Endothelial cell of hepatic sinusoid (primary cell): ENCODE data around the gene CDYL2.

Experiments used
- in situ Hi-C: cut with HindIII; loops from 2 replicates; pipeline ENCODE4 v1.10.0; 2017; ENCODE audit warnings: low sequenced_read_pairs

The CDYL2 gene

GRCh38 chr16:80716564-80717139 is 87.7 kb downstream of the CDYL2 start:
- in situ Hi-C loops: no loop called here

DNA sequence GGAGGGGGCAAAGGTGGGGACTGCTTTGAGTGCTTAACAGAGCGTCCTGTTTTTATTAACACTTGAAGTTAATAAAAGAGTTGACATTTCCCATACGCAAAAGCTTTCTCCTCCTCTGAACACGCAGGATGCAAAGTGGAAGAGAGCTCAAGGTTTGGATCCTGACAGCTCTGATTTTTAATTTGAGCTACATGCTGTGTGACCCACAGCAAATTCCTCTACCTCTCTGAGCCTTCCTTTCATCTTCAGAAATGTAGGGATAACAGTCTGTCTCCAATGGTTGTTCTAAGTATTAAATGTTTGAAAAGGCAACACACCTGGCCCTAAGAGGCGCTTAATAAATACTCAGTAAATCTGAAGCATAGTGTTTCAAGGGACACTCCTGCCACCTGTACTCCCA is 93.0 kb downstream of the CDYL2 start:
- in situ Hi-C loops: no loop called here

DNA sequence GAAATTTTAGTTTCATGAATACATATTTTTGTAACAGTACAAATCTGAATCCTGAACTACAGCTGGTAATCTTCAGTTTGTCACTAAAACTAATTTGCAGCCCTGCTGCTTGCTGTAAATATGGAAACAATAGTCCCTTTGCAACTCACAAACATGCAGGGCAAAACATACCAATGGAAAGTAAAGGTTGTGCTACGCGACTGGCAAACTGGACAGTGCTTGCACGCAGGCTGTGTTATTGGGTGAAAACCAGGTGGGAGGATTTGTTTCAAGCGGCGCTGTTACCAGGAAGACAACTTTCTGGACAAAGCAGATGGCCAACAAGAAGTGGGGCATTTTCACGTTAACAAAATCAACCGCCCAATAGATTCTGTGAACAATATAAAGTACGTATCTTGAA is 93.5 kb downstream of the CDYL2 start:
- in situ Hi-C loops: no loop called here

- in situ Hi-C loops: no loop called here
Observed at GRCh38 chr16:80708823-80709222, 95.6 kb downstream of the CDYL2 start.

DNA sequence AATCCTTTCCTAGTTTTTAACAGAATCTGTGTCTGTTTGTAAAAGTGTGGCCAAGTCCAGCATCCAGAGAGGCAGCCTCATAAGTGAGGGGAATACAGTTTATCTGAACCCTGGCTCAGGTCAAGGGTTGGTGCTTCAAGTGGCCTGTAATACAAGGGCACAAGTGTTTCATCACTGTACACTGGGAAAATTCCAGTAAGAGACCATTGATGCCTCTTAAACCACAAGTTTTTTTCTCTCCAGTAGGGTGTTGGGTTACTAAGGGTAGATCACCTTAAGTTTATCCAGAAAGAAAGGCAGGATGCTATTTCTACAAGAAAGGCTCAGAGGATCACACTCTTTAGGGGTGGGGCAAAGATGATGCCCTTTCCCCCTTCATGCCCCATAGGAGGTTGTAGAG is 96.7 kb downstream of the CDYL2 start:
- in situ Hi-C loops: no loop called here

DNA sequence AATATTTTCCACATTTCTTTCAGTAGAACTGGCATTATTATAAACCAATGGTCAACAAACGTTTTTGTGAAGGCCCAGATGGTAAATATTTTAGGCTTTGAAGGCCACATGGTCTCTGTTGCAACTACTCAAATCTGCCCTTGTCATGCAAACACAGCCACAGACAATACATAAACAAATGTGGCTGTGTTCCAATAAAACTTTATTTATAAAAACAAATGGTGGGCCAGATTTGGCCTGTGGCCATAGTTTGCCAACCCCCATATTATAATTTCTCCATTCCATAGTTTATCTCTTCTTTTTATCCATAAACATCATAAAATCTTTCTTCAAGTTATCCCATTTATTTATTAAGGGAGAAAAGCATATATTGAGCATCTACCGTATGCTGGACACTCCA is 98.8 kb downstream of the CDYL2 start:
- in situ Hi-C loops: no loop called here

GRCh38 chr16:80704751-80705505 is 99.5 kb downstream of the CDYL2 start:
- in situ Hi-C loops: no loop called here

DNA sequence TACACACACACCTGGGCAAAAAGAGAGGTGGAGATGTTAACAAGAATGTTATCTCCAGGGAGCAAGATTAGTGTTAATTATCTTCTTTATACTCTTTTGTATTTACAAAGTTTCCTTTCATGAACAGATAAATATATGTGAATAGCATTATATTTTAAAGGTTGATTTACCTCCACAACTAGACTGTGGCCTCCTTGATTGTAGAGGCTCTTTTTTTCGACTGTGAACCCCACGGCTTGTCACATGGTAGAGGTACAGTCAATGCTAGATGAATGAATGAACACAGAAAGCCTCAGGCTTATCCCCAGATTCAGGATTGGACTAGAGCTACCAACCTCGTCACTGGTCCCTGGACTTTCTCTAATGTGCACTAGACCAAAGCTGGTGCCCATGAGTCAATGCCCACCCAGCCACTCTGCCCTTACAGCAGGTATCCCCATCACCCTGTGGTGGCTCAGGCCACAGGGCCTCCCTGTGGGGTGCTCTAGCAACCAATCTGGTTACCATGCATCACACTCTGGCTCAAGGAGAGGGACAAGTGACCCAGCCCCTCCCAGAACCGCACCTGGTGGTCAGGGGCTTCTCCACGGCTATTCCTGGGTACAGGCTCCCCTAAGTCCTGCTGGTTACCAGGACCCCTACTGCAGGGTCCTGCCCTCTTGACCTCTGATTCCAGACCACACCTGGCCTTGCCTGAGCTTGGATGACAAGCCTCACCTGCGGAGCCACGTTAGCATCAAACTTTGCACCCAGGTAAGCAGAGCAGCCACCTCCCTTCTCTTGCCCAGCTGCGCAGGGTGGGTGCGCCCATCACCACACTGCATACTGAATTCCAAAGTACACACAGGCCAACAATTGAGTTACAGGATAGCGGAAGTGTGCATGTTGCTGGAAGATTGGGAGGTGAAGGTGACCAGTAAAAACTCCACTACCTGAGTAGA is 101.0 kb downstream of the CDYL2 start:
- in situ Hi-C loops: no loop called here

- in situ Hi-C loops: no loop called here
Observed at GRCh38 chr16:80702696-80703095, 101.7 kb downstream of the CDYL2 start.

GRCh38 chr16:80700558-80700957 is 103.8 kb downstream of the CDYL2 start:
- in situ Hi-C loops: no loop called here

GRCh38 chr16:80695020-80695419 is 109.4 kb downstream of the CDYL2 start:
- in situ Hi-C loops: no loop called here

- in situ Hi-C loops: no loop called here
Observed at GRCh38 chr16:80693553-80693952, 110.8 kb downstream of the CDYL2 start.

DNA sequence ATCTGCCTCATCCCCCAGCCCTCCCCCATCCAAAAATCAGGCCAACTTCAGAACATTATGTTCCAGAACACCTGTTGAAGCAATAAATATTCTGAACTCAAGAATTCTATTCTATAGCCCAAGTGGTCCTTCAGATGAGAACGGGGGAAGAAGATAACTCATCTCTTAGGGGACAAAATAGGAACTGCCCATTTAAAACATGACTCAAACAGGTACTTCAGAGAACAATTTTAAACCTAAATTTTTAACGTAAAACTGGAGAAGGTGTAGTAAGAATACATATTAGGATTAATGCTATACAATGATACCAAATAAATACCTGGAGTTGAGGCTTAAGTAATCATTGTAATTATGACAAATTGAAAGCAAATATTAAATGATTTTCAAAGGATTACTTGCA is 112.1 kb downstream of the CDYL2 start:
- in situ Hi-C loops: no loop called here

- in situ Hi-C loops: no loop called here
Observed at GRCh38 chr16:80691111-80691741, 113.2 kb downstream of the CDYL2 start.

DNA sequence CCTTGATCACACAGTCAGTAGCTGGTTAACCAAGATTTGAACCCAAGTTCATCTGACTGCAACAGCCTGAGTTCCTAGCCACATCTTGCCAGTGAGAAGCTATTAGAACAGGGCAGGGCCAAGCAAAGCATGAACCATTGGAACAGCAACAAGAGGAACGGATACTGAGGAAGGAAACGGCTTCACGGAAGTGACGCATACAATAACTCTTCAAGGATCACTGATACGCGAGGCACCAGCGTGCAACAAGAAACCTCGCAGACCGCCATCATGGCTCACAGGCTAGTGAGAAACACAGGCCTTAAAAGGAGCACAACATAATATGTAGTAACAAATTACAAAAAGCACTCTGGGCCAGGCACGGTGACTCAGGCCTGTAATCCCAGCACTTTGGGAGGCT is 114.9 kb downstream of the CDYL2 start:
- in situ Hi-C loops: no loop called here

DNA sequence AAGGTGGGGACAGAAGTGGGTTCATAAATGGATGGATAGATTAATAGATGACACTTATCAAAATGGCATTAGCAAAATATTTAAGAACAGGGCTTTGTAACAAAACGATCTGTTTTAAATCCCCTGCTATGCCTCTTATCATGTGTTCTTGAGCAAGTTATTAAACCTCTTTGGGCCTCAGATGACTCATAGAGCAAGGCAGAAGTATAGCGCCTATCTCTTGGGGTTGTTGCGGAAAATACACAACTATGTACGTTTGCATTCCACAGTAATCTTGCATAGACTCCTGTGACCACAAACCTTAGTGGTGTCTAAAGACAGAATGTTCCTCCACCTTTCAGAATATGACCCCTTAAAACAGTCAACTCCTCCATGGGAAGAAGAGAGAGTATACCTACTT is 116.8 kb downstream of the CDYL2 start:
- in situ Hi-C loops: no loop called here

- in situ Hi-C loops: no loop called here
Observed at GRCh38 chr16:80684906-80685305, 119.5 kb downstream of the CDYL2 start.

- in situ Hi-C loops: no loop called here
Observed at GRCh38 chr16:80684136-80684765, 120.1 kb downstream of the CDYL2 start.

DNA sequence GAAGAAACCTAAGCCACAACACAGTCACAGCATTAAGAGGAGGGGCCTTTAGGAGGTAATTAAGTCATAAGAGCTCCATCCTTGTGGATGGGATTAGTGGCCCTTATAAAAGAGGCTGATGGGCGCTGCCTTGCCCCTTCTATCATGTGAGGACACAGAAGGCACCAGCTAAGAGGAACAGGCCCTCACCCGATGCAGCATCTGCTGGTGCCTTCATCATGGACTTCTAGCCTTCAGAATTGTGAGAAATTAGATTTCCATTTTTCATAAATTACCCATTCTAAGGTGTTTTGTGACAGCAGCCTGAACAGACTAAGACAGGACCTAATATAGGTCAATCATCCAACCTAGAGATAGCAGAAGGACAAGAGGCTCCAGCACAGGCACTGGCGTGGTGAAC is 120.8 kb downstream of the CDYL2 start:
- in situ Hi-C loops: no loop called here

DNA sequence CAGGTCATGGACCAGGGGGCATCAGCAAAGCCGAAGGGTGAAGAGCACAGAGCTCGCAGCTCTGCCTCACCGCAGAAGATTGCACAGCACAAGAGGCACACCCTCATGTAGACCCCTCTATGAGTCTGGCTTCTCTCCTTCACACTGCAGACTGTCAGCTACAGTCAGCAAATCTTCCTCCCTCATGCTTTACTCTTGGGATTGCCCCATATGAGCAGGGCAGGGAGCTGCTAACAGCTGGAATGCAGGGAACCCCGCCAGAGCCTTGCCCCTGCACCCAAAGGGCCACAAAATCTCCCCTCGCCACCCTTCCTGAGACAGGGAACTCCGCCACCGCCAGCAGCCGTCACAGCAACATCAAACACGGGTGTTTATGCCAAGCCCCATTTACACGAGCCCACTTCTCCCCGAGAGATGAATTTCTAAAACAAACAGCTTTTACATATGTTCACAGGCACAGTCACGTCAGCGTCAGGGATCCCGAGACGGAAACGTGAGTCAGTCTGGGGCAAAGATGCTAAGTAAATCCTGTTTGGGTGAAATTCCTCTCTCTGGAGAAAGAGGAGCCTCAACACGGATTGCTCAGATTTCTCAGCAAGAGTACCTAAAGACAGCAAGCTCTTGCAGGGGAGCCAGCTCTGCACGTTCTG is 121.9 kb downstream of the CDYL2 start:
- in situ Hi-C loops: no loop called here
